Activated CD4-positive, alpha-beta memory T cell treated with anti-CD3 and anti-CD28 coated beads, Interleukin-2, amount 10 ng/mL, durations not matched to agents 7 days and 5 days (primary cell): ENCODE measurements around the gene MAPT. TPM values are rescaled to one million over a fixed set of nuclear protein-coding genes. Genes with fewer than 3 reads are reported as not detected.
"Not testable (repeated sequence)": the region's sequence is repeated elsewhere in the genome, so short reads cannot be mapped to it uniquely, and the experiment has no call there.

Experiments
- CTCF ChIA-PET: fragments of 350-600 bp; sonication (Branson Sonifier 250); formaldehyde crosslinking; loops from one replicate; lab custom pipeline; 2021; ENCODE audit warnings: antibody characterized with exemption, inconsistent platforms; lab: Charles Lee
- POLR2A ChIA-PET: fragments of 350-600 bp; sonication (Branson Sonifier 250); formaldehyde crosslinking; loops from one replicate; lab custom pipeline; 2021; ENCODE audit warnings: antibody characterized with exemption; lab: Charles Lee
- DNase-seq: peaks from one replicate; pipeline ENCODE4 v3.0.0-alpha.2; 2020
- H3K27ac Mint-ChIP-seq: one replicate; pipeline ENCODE4 v1.8.0; 2021; ENCODE audit warnings: mild to moderate bottlenecking, mixed read lengths
- H3K27me3 Mint-ChIP-seq: one replicate; pipeline ENCODE4 v1.8.0; 2021; ENCODE audit warnings: mixed read lengths
- H3K36me3 Mint-ChIP-seq: one replicate; pipeline ENCODE4 v1.8.0; 2021; ENCODE audit warnings: low read depth, mixed read lengths
- H3K4me1 Mint-ChIP-seq: one replicate; pipeline ENCODE4 v1.8.0; 2021; ENCODE audit warnings: mixed read lengths
- H3K4me3 Mint-ChIP-seq: one replicate; pipeline ENCODE4 v1.8.0; 2021; ENCODE audit warnings: mild to moderate bottlenecking, mixed read lengths
- H3K9me3 Mint-ChIP-seq: one replicate; pipeline ENCODE4 v1.8.0; 2021; ENCODE audit warnings: mixed read lengths
- total RNA-seq, 2 experiments: library from RNA; stranded (reverse); gene quantifications; one replicate each; pipeline ENCODE4 v1.2.3, GENCODE V29; 2021

The MAPT gene
- total RNA-seq, 2 experiments from 2014 or later = 0.15 to 0.70 TPM

DNA sequence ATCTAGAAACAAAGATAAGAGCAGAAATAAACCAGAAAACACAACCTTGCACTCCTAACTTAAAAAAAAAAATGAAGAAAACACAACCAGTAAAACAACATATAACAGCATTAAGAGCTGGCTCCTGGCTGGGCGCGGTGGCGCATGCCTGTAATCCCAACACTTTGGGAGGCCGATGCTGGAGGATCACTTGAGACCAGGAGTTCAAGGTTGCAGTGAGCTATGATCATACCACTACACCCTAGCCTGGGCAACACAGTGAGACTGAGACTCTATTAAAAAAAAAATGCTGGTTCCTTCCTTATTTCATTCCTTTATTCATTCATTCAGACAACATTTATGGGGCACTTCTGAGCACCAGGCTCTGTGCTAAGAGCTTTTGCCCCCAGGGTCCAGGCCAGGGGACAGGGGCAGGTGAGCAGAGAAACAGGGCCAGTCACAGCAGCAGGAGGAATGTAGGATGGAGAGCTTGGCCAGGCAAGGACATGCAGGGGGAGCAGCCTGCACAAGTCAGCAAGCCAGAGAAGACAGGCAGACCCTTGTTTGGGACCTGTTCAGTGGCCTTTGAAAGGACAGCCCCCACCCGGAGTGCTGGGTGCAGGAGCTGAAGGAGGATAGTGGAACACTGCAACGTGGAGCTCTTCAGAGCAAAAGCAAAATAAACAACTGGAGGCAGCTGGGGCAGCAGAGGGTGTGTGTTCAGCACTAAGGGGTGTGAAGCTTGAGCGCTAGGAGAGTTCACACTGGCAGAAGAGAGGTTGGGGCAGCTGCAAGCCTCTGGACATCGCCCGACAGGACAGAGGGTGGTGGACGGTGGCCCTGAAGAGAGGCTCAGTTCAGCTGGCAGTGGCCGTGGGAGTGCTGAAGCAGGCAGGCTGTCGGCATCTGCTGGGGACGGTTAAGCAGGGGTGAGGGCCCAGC is 107.3 kb downstream of the MAPT start:
- Mint-ChIP-seq H3K36me3 (no peaks in the 10 kb centered on the region), H3K4me1 (peaks cover 2% of the 10 kb centered on the region), H3K27me3 (peaks cover 5% of the 10 kb centered on the region), H3K4me3 (no peak overlapping the region), H3K9me3 (no peaks in the 10 kb centered on the region), H3K27ac (no peak overlapping the region)
- ChIA-PET POLR2A (no interaction called here), CTCF (interaction anchor here (0.8 to 6.6 kb wide), 12 partner anchors 11 to 213 kb away, joined by 3 to 38 read pairs (median 5); no protein-coding TSS in a partner anchor)
- no peak for DNase-seq

DNA sequence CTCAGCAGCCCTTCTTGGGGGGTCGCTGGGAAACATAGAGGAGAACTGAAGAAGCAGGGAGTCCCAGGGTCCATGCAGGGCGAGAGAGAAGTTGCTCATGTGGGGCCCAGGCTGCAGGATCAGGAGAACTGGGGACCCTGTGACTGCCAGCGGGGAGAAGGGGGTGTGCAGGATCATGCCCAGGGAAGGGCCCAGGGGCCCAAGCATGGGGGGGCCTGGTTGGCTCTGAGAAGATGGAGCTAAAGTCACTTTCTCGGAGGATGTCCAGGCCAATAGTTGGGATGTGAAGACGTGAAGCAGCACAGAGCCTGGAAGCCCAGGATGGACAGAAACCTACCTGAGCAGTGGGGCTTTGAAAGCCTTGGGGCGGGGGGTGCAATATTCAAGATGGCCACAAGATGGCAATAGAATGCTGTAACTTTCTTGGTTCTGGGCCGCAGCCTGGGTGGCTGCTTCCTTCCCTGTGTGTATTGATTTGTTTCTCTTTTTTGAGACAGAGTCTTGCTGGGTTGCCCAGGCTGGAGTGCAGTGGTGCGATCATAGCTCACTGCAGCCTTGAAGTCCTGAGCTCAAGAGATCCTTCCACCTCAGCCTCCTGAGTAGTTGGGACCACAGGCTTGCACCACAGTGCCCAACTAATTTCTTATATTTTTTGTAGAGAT is 108.1 kb downstream of the MAPT start:
- Mint-ChIP-seq H3K9me3 (no peaks in the 10 kb centered on the region), H3K4me1 (peaks cover 2% of the 10 kb centered on the region)

GRCh38 chr17:46002973-46003316 is 108.6 kb downstream of the MAPT start:
- H3K9me3 Mint-ChIP-seq = no peaks in the 10 kb centered on the region
- H3K4me3 Mint-ChIP-seq = no peak overlapping the region
- no peak overlapping the region for H3K27ac Mint-ChIP-seq
- H3K4me1 Mint-ChIP-seq = peaks cover 2% of the 10 kb centered on the region
- CTCF ChIA-PET = interaction anchor here (0.8 to 6.6 kb wide), 10 partner anchors 16 to 282 kb away, joined by 3 to 38 read pairs (median 4); no protein-coding TSS in a partner anchor
- POLR2A ChIA-PET = interaction anchor here (1.4 kb wide), 1 partner anchor 190 kb away, joined by 5 read pairs; the partner anchor contains the start of gene KANSL1
- H3K27me3 Mint-ChIP-seq = peaks cover 5% of the 10 kb centered on the region
- H3K36me3 Mint-ChIP-seq = no peaks in the 10 kb centered on the region
- DNase-seq = no peak

More for the DNA sequence above, 108.1 kb downstream of the MAPT start:
- no peak overlapping the region for H3K4me3 Mint-ChIP-seq
- H3K27ac Mint-ChIP-seq = no peak overlapping the region
- DNase-seq = peak; percentile 80
- POLR2A ChIA-PET = no interaction called here
- CTCF ChIA-PET = interaction anchor here (0.8 to 6.6 kb wide), 11 partner anchors 12 to 283 kb away, joined by 3 to 38 read pairs (median 5); no protein-coding TSS in a partner anchor
- H3K27me3 Mint-ChIP-seq = peaks cover 5% of the 10 kb centered on the region
- no peaks in the 10 kb centered on the region for H3K36me3 Mint-ChIP-seq

DNA sequence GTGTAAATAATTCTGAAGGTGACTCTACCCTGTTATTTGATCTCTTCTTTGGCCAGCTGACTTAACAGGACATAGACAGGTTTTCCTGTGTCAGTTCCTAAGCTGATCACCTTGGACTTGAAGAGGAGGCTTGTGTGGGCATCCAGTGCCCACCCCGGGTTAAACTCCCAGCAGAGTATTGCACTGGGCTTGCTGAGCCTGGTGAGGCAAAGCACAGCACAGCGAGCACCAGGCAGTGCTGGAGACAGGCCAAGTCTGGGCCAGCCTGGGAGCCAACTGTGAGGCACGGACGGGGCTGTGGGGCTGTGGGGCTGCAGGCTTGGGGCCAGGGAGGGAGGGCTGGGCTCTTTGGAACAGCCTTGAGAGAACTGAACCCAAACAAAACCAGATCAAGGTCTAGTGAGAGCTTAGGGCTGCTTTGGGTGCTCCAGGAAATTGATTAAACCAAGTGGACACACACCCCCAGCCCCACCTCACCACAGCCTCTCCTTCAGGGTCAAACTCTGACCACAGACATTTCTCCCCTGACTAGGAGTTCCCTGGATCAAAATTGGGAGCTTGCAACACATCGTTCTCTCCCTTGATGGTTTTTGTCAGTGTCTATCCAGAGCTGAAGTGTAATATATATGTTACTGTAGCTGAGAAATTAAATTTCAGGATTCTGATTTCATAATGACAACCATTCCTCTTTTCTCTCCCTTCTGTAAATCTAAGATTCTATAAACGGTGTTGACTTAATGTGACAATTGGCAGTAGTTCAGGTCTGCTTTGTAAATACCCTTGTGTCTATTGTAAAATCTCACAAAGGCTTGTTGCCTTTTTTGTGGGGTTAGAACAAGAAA is 109.8 kb downstream of the MAPT start:
- DNase-seq = no peak
- H3K4me3 Mint-ChIP-seq = no peak overlapping the region
- POLR2A ChIA-PET = interaction anchor here (0.7 to 1.4 kb wide), 3 partner anchors 15 to 189 kb away, joined by 3 to 5 read pairs (median 4); partner anchors contain the start of gene KANSL1
- peaks cover 5% of the 10 kb centered on the region for H3K27me3 Mint-ChIP-seq
- peaks cover 2% of the 10 kb centered on the region for H3K4me1 Mint-ChIP-seq
- no peaks in the 10 kb centered on the region for H3K9me3 Mint-ChIP-seq
- H3K27ac Mint-ChIP-seq = no peak overlapping the region
- CTCF ChIA-PET = interaction anchor here (0.6 to 6.6 kb wide), 8 partner anchors 14 to 281 kb away, joined by 3 to 38 read pairs (median 4); no protein-coding TSS in a partner anchor
- no peaks in the 10 kb centered on the region for H3K36me3 Mint-ChIP-seq

GRCh38 chr17:46006082-46006481 is 111.7 kb downstream of the MAPT start:
- DNase-seq, H3K9me3 Mint-ChIP-seq, POLR2A ChIA-PET, H3K27me3 Mint-ChIP-seq, H3K36me3 Mint-ChIP-seq, H3K27ac Mint-ChIP-seq, H3K4me1 Mint-ChIP-seq, H3K4me3 Mint-ChIP-seq: not testable (repeated sequence)
- CTCF ChIA-PET = interaction anchor here (1.3 to 6.6 kb wide), 2 partner anchors 180 to 207 kb away, joined by 3 to 38 read pairs; no protein-coding TSS in a partner anchor

- peaks cover 5% of the 10 kb centered on the region for H3K27me3 Mint-ChIP-seq
- H3K36me3 Mint-ChIP-seq = no peaks in the 10 kb centered on the region
- H3K9me3 Mint-ChIP-seq = no peaks in the 10 kb centered on the region
- H3K4me1 Mint-ChIP-seq = peaks cover 2% of the 10 kb centered on the region
- no peak overlapping the region for H3K27ac Mint-ChIP-seq
- no peak for DNase-seq
- POLR2A ChIA-PET = no interaction called here
- CTCF ChIA-PET = interaction anchor here (0.6 to 1.3 kb wide), 2 partner anchors 179 to 204 kb away, joined by 3 read pairs; no protein-coding TSS in a partner anchor
- no peak overlapping the region for H3K4me3 Mint-ChIP-seq
Observed at GRCh38 chr17:46007461-46007965, 113.2 kb downstream of the MAPT start.

GRCh38 chr17:46008591-46008990 is 114.2 kb downstream of the MAPT start:
- Mint-ChIP-seq H3K36me3 (no peaks in the 10 kb centered on the region), H3K27me3 (peaks cover 5% of the 10 kb centered on the region), H3K27ac (no peak overlapping the region), H3K9me3 (no peaks in the 10 kb centered on the region), H3K4me1 (peaks cover under 1% of the 10 kb centered on the region), H3K4me3 (no peak overlapping the region)
- ChIA-PET CTCF (no interaction called here), POLR2A (no interaction called here)
- no peak for DNase-seq

- CTCF ChIA-PET = no interaction called here
- Mint-ChIP-seq H3K27ac (no peak overlapping the region), H3K9me3 (no peaks in the 10 kb centered on the region)
Observed at GRCh38 chr17:46009681-46010596, 115.6 kb downstream of the MAPT start.

DNA sequence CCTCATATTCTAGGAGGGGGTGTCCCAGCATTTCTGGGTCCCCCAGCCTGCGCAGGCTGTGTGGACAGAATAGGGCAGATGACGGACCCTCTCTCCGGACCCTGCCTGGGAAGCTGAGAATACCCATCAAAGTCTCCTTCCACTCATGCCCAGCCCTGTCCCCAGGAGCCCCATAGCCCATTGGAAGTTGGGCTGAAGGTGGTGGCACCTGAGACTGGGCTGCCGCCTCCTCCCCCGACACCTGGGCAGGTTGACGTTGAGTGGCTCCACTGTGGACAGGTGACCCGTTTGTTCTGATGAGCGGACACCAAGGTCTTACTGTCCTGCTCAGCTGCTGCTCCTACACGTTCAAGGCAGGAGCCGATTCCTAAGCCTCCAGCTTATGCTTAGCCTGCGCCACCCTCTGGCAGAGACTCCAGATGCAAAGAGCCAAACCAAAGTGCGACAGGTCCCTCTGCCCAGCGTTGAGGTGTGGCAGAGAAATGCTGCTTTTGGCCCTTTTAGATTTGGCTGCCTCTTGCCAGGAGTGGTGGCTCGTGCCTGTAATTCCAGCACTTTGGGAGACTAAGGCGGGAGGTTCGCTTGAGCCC is 116.3 kb downstream of the MAPT start:
- no peaks in the 10 kb centered on the region for H3K36me3 Mint-ChIP-seq
- ChIA-PET POLR2A (no interaction called here), CTCF (no interaction called here)
- H3K27ac Mint-ChIP-seq = no peak overlapping the region
- H3K27me3 Mint-ChIP-seq = peaks cover 5% of the 10 kb centered on the region
- DNase-seq = no peak
- H3K4me3 Mint-ChIP-seq = no peak overlapping the region
- no peaks in the 10 kb centered on the region for H3K9me3 Mint-ChIP-seq
- H3K4me1 Mint-ChIP-seq = no peaks in the 10 kb centered on the region

More at GRCh38 chr17:46009681-46010596, 115.6 kb downstream of the MAPT start:
- Mint-ChIP-seq H3K27me3 (peaks cover 5% of the 10 kb centered on the region), H3K4me3 (no peak overlapping the region), H3K36me3 (no peaks in the 10 kb centered on the region), H3K4me1 (no peaks in the 10 kb centered on the region)
- POLR2A ChIA-PET = no interaction called here
- DNase-seq = no peak

DNA sequence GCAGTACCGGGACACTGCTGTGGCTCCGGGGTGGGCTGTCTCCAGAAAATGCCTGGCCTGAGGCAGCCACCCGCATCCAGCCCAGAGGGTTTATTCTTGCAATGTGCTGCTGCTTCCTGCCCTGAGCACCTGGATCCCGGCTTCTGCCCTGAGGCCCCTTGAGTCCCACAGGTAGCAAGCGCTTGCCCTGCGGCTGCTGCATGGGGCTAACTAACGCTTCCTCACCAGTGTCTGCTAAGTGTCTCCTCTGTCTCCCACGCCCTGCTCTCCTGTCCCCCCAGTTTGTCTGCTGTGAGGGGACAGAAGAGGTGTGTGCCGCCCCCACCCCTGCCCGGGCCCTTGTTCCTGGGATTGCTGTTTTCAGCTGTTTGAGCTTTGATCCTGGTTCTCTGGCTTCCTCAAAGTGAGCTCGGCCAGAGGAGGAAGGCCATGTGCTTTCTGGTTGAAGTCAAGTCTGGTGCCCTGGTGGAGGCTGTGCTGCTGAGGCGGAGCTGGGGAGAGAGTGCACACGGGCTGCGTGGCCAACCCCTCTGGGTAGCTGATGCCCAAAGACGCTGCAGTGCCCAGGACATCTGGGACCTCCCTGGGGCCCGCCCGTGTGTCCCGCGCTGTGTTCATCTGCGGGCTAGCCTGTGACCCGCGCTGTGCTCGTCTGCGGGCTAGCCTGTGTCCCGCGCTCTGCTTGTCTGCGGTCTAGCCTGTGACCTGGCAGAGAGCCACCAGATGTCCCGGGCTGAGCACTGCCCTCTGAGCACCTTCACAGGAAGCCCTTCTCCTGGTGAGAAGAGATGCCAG is 117.6 kb downstream of the MAPT start:
- ChIA-PET POLR2A (no interaction called here), CTCF (no interaction called here)
- DNase-seq = no peak
- Mint-ChIP-seq H3K27me3 (no peaks in the 10 kb centered on the region), H3K9me3 (no peaks in the 10 kb centered on the region), H3K36me3 (no peaks in the 10 kb centered on the region), H3K4me1 (no peaks in the 10 kb centered on the region), H3K27ac (no peak overlapping the region), H3K4me3 (no peak overlapping the region)
